Lower lobe of right lung (tissue), 2 donors: ENCODE measurements around the gene PGBD5. TPM values are rescaled to one million over a fixed set of nuclear protein-coding genes. Genes with fewer than 3 reads are reported as not detected.

Experiments used
- ATAC-seq, 2 donors: fragments of 200-7000 bp; cut with Tn5 transposase; one replicate each; pipeline ENCODE4 v1.9.1; 2020 to 2022; ENCODE audit warnings: mild to moderate bottlenecking in 2 of 2, moderate library complexity in 2 of 2
- DNase-seq: peaks from one replicate; pipeline ENCODE4 v3.0.0-alpha.2; 2020
- H3K27ac ChIP-seq: fragments of 200-600 bp; one replicate; pipeline ENCODE4 v1.8.0; 2022
- H3K27me3 ChIP-seq: fragments of 200-600 bp; one replicate; pipeline ENCODE4 v1.8.0; 2022; ENCODE audit warnings: low read depth
- H3K36me3 ChIP-seq: fragments of 200-600 bp; one replicate; pipeline ENCODE4 v1.8.0; 2022; ENCODE audit warnings: mild to moderate bottlenecking
- H3K4me1 ChIP-seq: fragments of 200-600 bp; one replicate; pipeline ENCODE4 v1.8.0; 2022
- H3K4me3 ChIP-seq: fragments of 200-600 bp; one replicate; pipeline ENCODE4 v1.8.0; 2022; ENCODE audit warnings: mild to moderate bottlenecking
- H3K9me3 ChIP-seq: fragments of 200-600 bp; one replicate; pipeline ENCODE4 v1.8.0; 2022
- intact Hi-C: fragments of 100-400 bp; cut with DNase I; formaldehyde crosslinking; loops from one replicate; pipeline ENCODE4 v1.11.0; 2022
- total RNA-seq: library from RNA; stranded (reverse); fragmentation: NEBNext Ultra II Directional; extraction: Animal tissue kit (Norgen Biotek cat#: 25700); gene quantifications from one replicate; pipeline ENCODE4 v1.2.1, GENCODE V29; 2021
- TF ChIP-seq, protein P1 (sequence below): fragments of 200-600 bp; IDR thresholded peaks from one replicate; pipeline ENCODE4 v1.8.0; 2022; ENCODE audit warnings: antibody characterized with exemption, mild to moderate bottlenecking
- donor health status: DM: no; HTN: yes; CAD: no; lungs with severe emphysema.

Gene PGBD5
- total RNA-seq, 1 donor from 2014 or later, result 2.3 TPM

DNA sequence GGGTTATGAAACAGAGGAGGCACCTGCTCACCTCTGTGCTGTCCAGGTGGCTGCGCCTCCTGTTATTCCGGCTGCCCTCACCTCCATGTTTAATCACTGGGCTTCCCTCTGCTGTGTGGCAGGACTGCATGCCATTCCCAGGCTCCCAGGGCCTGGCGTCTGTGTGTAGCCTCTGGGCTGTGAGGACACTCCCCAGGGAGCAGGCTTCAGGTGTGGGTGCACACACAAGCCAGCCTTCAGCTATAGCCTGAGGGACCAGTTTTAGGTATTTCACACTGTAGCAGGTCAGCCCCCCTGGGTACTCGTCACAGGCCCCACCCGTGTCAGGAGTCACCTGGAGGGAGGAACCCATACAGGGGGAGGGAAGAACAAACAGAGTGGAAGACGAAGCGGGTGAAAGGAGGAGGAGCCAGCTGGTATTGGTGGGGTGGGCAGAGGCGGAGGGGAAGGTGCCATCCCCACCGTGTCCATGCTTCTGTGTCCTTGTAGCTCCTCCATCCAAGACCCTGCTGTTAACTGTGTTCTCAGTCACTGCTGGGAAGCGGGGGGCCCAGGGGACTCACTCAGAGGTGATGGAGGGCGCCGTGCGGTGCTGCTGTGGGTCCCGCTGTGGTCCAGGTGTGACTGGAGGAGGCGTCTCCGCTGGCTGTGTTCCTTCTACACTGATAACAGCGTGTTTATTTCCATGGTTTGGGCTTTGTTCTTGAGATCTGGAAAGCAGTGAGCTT, 158.6 kb downstream of the PGBD5 start:
- DNase-seq, result no peak

DNA sequence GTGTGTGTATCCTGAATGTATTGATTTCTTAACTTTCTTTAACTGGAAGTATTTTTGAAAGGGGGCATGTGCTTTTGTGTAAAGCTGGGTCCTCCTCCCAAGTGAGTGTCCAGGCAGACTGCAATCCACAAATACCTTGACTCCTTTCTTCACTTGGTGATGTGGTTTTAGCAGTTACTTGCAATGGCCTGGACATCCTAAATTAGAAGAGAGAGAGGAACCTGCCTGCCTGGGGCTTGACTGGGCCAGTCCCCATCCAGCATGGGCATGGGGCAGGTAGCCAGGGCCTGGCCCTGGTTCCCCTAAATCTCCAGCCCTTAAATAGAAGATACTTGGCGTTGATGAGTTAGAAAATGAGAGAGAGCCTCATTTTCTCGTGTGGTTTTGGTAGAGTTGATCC, 159.7 kb downstream of the PGBD5 start:
- Histone ChIP-seq H3K36me3 (peaks cover 59% of the 10 kb centered on the region), H3K4me1 (peaks cover 18% of the 10 kb centered on the region), H3K4me3 (no peak overlapping the region), H3K27ac (no peak overlapping the region), H3K27me3 (no peaks in the 10 kb centered on the region), H3K9me3 (no peaks in the 10 kb centered on the region)
- TF ChIP-seq, protein P1, sequence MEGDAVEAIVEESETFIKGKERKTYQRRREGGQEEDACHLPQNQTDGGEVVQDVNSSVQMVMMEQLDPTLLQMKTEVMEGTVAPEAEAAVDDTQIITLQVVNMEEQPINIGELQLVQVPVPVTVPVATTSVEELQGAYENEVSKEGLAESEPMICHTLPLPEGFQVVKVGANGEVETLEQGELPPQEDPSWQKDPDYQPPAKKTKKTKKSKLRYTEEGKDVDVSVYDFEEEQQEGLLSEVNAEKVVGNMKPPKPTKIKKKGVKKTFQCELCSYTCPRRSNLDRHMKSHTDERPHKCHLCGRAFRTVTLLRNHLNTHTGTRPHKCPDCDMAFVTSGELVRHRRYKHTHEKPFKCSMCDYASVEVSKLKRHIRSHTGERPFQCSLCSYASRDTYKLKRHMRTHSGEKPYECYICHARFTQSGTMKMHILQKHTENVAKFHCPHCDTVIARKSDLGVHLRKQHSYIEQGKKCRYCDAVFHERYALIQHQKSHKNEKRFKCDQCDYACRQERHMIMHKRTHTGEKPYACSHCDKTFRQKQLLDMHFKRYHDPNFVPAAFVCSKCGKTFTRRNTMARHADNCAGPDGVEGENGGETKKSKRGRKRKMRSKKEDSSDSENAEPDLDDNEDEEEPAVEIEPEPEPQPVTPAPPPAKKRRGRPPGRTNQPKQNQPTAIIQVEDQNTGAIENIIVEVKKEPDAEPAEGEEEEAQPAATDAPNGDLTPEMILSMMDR, result no peak
- no peak for DNase-seq
- intact Hi-C loops, result no loop called here
- no peak for ATAC-seq

More for the DNA sequence above, 158.6 kb downstream of the PGBD5 start:
- Histone ChIP-seq H3K9me3 (no peaks in the 10 kb centered on the region), H3K27me3 (no peaks in the 10 kb centered on the region), H3K27ac (no peak overlapping the region), H3K4me3 (no peak overlapping the region), H3K4me1 (peaks cover 18% of the 10 kb centered on the region), H3K36me3 (peaks cover 48% of the 10 kb centered on the region)
- TF ChIP-seq, protein P1, result no peak
- intact Hi-C loops, result no loop called here
- ATAC-seq, result no peak

- Histone ChIP-seq H3K4me3 (no peak overlapping the region), H3K36me3 (peaks cover 59% of the 10 kb centered on the region), H3K27ac (no peak overlapping the region), H3K27me3 (no peaks in the 10 kb centered on the region), H3K9me3 (no peaks in the 10 kb centered on the region), H3K4me1 (peaks cover 17% of the 10 kb centered on the region)
- TF ChIP-seq, protein P1, result no peak
- intact Hi-C loops, result no loop called here
- no peak for DNase-seq
- no peak for ATAC-seq
Observed at GRCh38 chr1:230265200-230266115, 160.7 kb downstream of the PGBD5 start.

Other genes starting within 250 kb of the PGBD5 start
- gene COG2, start 216.1 kb upstream of the PGBD5 start, total RNA-seq, result 23.1 TPM